Chondrocyte (in vitro differentiated cells): ENCODE data around the gene S100A16. TPM values are rescaled to one million over a fixed set of nuclear protein-coding genes. Genes with fewer than 3 reads are reported as not detected.

Experiments
- total RNA-seq: library from RNA; stranded (reverse); gene quantifications from 3 replicates; pipeline ENCODE4 v1.2.1, GENCODE V29; 2021

Gene S100A16
- total RNA-seq, 1 donor from 2014 or later = 111 TPM

Other genes with a start within 250 kb of the S100A16 start
- gene S100A12, start 237.5 kb downstream of the S100A16 start, total RNA-seq = not detected in 3 replicates
- not detected in 3 replicates for gene S100A8, start 222.1 kb downstream of the S100A16 start, total RNA-seq
- not detected in 3 replicates for gene S100A7A, start 196.6 kb downstream of the S100A16 start, total RNA-seq
- gene S100A7, start 152.5 kb downstream of the S100A16 start, total RNA-seq = not detected in 3 replicates
- 1.4 to 12.1 TPM (median 10.9 TPM) in 3 replicates for gene S100A6, start 77.1 kb downstream of the S100A16 start, total RNA-seq
- 0.47 to 0.94 TPM in 2 of 3 replicates, not detected in the other for gene S100A5, start 72.2 kb downstream of the S100A16 start, total RNA-seq
- gene S100A4, start 67.3 kb downstream of the S100A16 start, total RNA-seq = 331 to 404 TPM (median 388 TPM) in 3 replicates
- 6.5 to 10.8 TPM (median 8.7 TPM) in 3 replicates for gene S100A3, start 63.9 kb downstream of the S100A16 start, total RNA-seq
- gene S100A2, start 47.3 kb downstream of the S100A16 start, total RNA-seq = 15.4 to 22.2 TPM (median 18.9 TPM) in 3 replicates
- not detected in 3 replicates for gene S100A14, start 3.2 kb upstream of the S100A16 start, total RNA-seq
- 98.2 to 113 TPM (median 98.4 TPM) in 3 replicates for gene S100A13, start 14.4 kb upstream of the S100A16 start, total RNA-seq
- 1.2 to 1.5 TPM (median 1.3 TPM) in 3 replicates for gene S100A1, start 15.3 kb upstream of the S100A16 start, total RNA-seq
- gene CHTOP, start 20.9 kb upstream of the S100A16 start, total RNA-seq = 44.4 to 56.9 TPM (median 47.9 TPM) in 3 replicates
- gene SNAPIN, start 45.6 kb upstream of the S100A16 start, total RNA-seq = 31.1 to 41.8 TPM (median 35.9 TPM) in 3 replicates
- 120 to 164 TPM (median 122 TPM) in 3 replicates for gene ILF2, start 57.9 kb upstream of the S100A16 start, total RNA-seq
- gene NPR1, start 65.6 kb upstream of the S100A16 start, total RNA-seq = 0.21 to 0.27 TPM in 2 of 3 replicates, not detected in the other
- 48.6 to 61.0 TPM (median 49.1 TPM) in 3 replicates for gene INTS3, start 114.9 kb upstream of the S100A16 start, total RNA-seq
- gene SLC27A3, start 162.3 kb upstream of the S100A16 start, total RNA-seq = 10.6 to 16.6 TPM (median 11.6 TPM) in 3 replicates